AG20443 (cell line): ENCODE measurements around the gene AKT2.
A peak's percentile ranks its signal among the peaks of the same experiment; 100 is the strongest.
"Not testable (repeated sequence)": the region's sequence is repeated elsewhere in the genome, so short reads cannot be mapped to it uniquely, and the experiment has no call there.

ENCODE experiments used
- DNase-seq: peaks from one replicate; pipeline ENCODE4 v3.0.0; 2012; ENCODE audit warnings: low spot score, mixed read lengths

AKT2 gene

DNA sequence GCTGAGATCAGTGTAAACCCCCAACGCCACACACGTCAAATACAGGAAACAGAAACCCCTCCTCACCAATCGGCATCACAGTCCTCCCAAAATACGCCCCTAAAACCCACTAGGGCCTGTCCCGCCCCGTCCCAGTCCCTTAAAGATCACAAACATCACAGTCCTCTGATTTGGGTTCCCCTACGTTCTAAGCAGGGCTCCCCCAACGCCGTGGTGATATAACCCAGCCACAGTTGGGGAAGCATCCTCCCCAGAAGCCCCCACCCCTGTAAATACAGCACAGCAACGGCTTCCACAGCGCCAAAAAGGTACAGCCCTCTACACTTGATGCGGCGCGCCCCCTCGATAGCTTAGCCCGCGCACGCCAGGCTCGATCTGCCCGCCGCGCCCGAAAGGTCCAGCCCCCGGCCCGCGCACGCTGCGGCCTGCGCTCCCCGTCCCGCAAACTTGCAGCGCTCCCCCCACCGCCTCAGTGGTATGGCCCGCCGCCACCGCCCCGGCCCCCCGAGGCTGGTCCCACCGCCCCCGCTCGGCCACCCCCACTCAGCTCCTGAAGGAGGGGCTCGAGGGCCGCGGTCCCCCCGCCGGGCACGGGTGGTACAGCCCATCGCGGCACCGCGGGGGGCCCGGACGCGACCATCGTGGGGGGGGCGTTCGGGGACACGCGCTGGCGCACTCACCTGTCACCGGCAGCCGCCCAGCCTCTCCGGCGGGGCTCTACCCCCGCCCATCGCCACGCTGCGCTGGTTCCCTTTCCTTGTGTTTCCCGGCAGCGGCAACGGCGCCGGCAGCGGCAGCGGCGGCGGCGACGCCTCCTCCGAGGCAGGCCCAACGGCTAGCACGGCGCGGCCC lies at the start of gene AKT2:
Gene AKT2 (minus strand): TSS at position 845 of the 852 bp plus-strand sequence. CDS start 20,078 bp downstream, outside the sequence.
- DNase-seq, result peak; percentile 66

DNA sequence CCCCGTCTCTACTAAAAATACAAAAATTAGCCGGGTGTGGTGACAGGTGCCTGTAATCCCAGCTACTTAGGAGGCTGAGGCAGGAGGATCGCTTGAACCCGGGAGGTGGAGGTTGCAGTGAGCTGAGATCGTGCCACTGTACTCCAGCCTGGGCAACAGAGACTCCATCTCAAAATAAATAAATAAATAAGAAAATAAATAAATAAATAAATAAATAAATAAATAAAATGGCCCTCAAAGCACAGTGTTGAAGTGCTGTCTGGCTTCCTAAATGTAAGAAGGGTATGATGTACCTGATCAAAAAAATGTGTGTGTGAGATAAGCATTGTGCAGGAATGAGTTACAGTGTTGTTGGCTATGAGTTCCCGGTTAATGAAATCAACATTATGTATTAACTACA lies 47.9 kb upstream of the AKT2 start:
- DNase-seq, result not testable (repeated sequence)

DNA sequence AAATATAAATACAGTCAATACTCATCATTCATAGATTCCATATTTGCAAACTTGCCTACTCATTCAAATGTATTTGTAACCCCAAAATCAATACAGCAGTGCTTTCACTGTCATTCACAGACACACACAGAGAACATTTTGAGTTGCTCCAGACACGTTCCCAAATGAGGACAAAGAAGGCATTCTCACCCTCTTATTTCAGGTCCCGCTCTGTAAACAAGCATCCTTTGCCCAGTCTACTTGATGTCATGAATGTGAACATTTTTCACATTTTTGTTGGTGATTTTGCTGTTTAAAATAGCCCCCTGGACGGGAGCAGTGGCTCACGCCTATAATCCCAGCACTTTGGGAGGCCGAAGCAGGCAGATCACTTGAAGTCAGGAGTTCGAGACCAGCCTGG lies 47.5 kb upstream of the AKT2 start:
- DNase-seq, result no peak

DNA sequence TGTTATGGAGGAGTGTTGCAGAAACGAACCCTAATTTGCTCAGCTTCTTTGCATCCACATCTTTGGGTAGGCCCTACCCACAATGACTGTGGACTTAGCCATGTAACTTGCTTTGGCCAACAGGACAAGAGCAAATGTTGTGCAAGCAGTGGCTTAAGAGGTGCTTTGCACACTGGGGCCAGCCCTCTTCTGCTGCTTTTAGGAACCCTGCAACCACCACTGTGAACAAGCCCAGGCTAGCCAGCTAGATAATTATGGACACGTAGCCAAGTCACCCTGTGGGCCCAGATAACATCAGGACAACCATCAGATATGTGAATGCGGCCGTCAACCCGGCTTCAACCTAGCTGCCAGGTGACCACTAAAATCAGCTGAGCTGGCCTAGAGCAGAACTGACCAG lies 45.9 kb upstream of the AKT2 start:
- no peak for DNase-seq

DNA sequence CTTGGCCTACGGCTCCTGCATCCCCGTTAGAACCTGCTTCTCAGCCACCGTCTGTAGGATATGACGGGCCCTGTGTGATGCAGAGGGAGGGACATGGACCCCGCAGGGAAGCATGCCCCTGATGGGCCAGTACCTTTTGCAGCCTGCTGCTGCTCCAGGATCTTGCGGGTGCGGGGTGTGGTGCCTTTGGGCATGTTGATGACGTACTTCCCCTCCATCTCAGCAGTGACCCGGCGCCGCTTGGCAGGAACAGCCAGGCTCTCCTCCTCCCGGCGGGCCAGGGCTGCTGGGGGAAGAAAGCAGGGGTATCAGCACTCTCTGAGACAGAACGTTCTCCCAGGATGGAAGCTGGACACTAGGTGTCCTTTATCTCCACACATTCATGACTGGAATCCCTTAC lies 41.1 kb upstream of the AKT2 start:
- DNase-seq, result no peak

DNA sequence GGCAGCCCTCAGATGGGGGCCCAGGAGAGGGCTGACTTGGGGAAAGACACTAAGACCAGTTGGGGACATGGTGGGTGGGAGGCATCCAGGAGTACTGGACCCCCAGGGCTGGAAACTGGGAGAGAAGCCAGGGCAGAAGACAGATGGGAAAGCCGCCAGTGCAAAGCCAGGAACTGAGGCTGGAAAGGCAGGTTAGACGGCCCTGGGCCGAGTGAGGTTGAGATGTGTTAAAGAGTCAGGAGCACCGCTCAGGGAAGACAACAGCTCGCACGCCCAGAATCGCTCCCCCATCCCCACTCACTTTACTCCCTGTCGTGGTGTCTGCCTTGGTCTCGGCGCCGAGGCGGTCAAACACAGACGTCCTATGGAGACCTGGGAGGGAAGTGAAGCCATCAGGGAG lies 38.6 kb upstream of the AKT2 start:
- DNase-seq, result no peak

DNA sequence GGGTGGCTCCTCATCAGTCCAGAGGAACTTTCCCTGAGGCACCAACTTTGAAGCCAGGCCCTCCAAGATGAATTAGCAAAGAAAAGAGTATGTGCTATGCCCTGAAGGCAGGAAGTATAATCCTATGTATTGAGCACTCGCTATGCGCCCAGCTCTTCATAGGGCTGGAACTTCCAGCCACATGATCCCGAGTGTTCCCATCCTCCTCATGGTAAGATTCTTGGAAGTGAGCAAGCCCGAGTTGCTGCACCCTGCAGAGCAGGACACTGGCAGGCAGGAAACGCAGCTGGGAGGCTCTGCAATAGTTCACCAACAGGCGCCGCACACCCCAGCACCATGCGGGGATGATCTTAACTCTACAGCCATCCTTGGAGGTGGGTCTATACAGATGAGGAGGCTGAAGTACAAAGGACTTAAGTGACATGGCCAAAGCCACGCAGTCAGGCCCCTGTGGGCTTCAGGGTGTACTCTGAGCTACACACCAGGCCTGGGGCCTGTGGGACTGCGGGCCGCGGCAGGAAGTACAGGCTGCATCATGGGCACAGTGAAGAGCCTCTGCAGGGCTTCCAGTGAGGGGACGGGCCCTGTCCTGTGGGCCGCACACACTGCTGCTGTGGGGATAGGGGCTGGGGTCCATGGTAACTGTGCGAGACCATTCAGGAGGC lies 37.9 kb upstream of the AKT2 start:
- no peak for DNase-seq

DNA sequence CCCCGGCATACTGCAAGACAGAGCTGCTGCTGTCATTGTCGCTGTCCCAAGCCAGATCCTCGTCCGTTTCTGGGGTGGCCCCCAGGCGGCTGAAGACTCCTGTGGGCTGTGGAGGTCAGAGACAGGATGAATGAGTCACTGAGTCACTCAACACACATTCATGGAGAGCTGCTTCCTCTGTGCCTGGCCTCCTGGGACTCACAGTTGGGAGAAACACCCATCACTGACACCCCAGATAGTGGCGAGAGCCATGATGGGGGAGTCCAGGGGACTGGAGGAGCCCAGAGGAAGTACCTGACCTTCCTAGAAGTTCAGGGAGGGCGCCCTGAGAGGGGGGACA lies 37.1 kb upstream of the AKT2 start:
- DNase-seq, result no peak

DNA sequence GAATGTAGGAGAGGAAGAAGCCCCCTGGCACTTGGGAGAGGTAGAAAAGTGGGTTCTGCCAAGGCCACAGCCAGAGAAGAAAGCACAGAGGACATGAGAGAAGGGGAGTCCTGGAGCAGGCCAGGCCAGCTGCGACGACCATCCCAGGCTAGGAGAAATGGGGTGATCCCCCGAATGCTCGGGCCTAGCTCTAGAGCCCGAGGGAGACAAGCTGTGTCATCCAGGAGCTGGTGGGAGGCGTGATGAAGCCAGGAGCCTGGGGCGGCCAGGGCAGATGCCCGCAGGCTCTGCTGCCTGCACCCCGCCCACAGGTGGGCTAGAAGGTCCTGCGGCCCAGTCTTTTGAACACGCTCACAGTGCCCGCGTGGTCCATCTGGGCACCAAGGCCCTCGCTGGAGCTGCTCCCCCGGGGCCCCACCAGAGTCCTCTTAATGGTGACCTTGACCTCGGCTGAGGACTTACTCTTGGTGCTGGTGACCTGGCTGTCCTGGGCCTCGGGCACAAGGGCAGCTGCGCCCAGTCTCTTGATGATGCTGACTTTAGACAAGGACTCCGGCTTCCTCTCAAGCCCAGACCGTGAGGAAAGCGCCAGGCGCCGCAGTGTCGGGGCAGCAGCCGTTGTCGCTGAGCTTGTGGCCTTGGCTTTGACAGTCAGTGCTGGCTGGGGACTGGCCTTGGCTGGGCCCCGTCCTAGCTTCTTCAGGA lies 36.6 kb upstream of the AKT2 start:
- no peak for DNase-seq

DNA sequence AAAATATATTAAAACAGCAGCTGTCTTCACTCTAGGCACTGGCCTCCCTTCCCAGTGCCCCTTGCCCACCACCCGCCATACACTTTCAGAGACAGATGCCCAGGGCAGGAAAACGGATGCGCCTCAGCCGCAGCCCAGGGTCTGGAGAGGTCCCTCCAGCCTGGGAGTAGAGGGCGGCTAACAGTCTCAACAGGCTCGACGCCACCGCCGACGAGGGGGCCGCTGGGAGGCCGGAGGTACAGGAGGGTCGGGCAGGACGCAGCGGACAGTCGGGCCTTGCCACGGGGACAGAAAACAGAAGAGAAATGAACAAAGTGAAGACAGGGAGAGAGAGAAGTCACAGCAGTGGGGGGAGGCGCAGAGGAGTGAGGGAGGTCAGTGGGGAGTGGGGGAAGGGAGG lies 35.9 kb upstream of the AKT2 start:
- no peak for DNase-seq

DNA sequence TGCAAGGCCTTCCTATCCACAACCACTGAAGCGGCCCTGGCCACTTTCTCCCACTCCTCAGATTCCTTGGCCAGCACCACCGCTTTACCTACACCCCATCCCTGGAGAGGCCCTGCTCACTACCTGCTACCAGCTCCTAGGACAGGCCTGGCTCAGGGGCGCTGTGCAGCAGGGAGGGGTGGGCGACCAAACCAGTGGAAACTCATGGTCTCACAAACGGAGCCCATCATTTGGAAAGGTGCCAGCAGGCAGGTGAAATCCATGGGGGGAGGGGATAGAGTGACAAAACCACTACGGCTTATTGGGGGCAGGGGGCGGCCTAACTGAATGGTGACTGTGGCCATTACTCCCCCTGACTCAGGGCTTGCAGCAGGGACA lies 35.4 kb upstream of the AKT2 start:
- no peak for DNase-seq

DNA sequence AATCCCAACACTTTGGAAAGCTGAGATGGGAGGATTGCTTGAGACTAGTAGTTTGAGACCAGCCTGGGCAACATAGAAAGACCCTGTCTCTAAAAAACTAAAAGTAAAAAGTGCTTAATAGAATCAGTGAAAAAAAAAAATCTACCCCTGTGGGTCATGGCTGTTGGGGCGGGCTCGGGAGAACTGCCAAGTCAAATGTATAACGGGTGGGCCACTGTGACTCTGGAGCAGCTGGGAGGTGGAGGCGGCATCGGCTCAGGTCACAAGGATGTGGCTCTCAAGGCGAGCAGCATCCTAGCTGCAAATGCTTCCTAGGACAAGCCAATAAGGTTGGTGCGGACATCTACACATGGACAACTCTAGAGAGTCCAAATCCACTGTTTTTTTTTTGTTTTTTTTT lies 32.2 kb upstream of the AKT2 start:
- DNase-seq, result no peak

DNA sequence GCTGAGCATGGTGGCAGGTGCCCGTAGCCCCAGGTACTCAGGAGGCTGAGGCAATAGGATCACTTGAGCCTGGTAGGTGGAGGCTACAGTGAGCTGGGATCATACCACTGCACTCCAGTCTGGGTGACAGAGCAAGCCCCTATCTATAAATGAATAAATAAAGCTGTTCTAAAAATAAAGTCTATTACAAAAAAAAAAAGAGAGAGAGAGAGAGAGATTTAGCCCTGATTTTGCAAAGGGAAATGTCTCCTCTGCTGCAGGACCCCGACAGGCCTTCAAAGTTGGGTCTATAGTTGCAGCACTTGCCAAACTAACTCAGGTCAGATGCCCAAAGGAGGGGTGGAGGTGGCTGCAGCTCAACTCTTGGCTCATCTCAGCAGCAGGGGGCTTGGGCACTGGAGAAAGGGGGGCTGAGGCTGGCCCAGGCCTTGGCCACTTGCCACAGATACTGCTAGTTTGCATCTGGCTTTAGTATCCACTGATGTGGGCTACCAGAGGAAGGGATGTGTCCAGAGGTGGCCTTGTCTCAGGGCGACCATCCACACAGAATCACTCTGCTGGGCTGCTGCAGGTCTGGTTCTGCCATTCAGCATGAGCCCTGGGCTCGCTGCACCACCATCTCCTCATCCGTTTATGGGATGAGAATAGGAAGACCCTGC lies 30.8 kb upstream of the AKT2 start:
- DNase-seq, result no peak

DNA sequence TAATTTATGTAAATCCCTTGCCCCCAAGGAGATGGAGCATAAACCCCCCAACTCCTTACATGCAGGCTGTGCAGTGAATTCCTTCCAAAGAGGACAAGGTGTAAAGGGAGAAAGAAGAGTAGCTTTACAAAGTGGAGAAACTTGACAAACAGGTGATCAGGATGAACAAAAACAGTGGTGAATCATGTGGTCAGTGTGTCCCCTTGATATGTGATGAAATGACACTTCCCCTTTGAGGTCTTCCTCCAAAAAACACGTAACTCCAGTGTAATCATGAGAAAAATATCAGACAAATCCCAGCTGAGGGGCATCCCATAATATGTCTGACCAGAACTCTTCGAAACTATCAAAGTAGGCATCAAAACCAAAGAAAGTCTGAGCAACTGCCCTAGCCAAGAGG lies 29.5 kb upstream of the AKT2 start:
- DNase-seq, result no peak

DNA sequence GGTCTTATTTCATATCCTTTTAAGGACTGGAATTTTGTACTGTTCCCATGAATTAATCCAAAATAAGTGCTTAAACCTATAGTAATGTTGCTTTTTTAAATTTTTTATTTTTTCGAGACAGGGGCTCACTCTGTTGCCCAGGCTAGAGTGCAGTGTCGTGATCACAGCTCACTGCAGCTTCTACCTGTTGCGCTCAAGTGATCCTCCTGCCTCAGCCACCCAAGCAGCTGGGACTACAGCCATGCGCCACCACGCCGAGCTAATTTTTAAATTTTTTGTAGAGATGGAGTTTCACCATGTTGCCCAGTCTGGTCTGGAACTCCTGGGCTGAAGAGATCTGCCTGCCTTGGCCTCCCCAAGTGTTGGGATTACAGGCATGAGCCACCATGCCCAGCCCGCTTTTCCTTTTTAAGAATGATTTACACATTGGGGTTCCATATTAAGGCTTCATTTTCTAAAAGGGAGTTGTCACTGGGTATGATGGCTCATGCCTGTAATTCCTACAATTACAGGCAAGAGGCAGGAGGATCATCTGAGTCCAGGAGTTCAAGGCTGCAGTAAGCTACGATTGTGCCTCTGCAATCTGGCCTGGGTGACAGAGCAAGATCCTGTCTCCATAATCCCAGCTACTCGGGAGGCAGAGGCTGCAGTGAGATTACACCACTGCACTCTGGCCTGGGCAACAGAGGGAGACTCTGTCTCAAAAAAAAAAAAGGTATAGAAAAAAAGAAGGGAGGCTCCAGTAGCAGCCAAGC lies 28.3 kb upstream of the AKT2 start:
- DNase-seq, result no peak

DNA sequence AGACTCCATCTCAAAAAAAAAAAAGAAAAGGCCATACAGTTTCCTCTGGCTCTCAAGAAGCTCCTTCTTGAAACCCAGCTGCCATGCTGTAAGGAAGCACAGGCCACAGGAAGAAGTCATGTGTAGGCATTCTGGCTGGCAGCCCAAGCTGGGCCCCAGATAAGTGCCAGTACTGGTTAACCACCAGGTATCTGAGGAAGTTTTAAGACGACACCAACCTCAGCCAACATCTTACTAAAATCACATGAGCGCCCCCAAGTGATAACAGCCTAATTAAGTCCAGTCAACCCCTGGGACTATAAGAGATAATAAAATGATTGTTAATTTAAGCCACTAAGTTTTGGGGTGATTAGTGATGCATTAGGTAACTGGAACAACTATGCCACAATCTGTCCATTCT lies 27.4 kb upstream of the AKT2 start:
- no peak for DNase-seq

DNA sequence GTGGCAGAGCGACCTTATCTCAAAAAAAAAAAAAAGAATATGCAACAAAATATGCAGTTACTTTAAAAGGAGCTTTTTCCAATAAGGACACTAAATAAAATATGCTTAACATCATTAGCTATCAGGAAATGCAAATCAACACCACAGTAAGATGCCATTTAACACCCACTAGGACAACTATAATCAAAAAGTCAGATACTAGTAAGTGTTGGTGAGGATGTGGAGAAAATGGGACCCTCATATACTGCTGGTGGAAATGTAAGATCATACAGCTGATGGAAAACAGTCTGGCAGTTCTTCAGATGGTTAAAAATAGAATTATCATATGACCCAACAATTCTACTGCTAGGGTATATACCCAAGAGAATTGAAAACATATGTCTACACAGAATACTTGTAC lies 24.5 kb upstream of the AKT2 start:
- DNase-seq, result no peak

DNA sequence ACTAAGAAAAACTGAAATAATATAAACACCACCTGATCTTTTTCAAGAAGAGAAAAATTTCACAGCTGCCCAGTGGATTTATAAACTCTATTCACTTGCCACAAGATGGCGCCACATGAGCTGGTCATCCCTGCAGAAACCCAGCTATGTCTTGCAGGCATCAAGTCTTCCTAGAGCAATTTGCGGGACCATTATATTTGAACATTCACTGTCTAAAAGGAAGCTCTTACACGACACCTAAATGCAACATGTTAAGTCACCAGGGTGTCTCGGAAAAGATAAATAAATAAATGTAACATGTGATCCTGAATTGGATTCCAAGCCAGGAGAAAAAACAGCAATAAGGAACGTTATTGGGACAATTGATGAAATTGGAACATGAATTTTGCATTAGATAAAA lies 20.3 kb upstream of the AKT2 start:
- peak; percentile 91 for DNase-seq

DNA sequence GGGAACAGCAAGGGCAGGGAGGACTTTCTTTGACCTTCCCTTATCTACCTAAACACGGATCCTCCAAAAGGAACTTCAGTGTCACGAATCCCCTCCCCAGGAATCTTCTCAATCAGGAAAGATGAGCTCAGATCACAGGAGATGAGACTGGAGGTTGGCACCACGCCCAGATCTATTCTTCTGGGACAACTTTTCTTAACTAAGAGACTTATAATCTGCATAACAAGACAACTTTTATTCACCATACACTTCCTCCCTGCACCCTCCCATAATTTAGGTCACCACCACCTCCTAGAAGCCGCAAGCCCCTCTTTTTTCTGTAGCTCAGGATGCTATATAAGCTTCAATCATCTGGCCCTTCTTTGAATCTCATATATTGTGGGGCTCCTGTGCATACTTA lies 19.2 kb upstream of the AKT2 start:
- DNase-seq, result no peak

DNA sequence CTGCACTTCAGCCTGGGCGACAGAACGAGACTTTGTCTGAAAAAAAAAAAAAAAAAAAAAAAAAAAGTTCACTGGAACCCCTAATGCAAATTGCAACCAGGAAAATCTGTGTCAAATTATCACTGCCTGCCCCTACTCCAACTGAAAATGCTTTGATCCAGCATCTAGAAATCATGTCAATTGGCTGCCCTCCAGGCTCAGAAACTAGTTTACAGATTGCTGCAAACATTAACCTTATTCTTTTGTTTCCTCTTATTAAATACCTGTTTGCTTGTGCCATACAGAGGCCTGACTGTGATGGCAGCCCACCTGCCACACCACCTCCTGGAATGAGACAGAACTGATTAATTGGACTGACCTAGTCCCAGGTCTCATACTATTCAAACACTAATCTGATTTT lies 18.6 kb upstream of the AKT2 start:
- DNase-seq, result no peak

DNA sequence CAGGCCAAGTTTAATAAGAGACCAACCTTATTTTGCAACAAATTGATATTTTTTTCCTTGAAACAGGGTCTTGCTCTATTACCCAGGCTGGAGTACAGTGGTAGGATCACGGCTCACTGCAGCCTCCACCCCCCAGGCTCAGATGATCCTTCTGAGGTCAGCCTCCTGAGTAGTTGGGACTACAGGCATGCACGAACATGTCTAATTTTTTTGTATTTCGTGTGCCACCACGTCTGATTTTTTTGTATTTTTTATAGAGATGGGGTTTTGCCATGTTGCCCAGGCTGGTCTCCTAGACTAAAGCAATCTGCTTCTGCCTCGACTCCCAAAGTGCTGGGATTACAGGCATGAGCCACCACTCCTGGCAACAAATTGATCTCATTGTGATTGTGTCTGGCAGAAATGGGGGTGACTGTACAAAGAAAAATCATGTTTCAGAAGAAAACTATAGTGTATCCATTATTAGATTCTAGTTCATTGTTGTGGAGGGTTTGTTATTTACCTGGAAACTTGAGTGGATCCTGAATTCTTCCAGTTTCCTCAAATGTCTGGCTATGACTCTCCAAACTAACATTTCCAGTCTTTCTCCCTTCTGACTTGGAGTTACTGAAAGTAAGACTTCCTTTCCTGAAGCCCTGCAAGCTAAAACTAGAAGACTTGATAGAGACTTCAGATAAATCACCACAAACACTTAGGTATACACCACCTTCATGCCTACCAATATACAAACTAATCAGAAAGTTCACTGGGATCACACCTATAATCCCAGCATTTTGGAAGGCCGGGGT lies 17.3 kb upstream of the AKT2 start:
- no peak for DNase-seq
